GM20000 (cell line): Measurements from ENCODE around the gene PLEKHO1.
"Not testable (repeated sequence)": the region's sequence is repeated elsewhere in the genome, so short reads cannot be mapped to it uniquely, and the experiment has no call there.

Experiments
- DNase-seq: peaks from one replicate; pipeline ENCODE4 v3.0.0; 2012; ENCODE audit warnings: low spot score
- TF ChIP-seq, protein P1 (sequence below): IDR thresholded peaks from 2 replicates; pipeline ENCODE4 v1.5.1; 2012; ENCODE audit warnings: mild to moderate bottlenecking, control low read depth; ENCODE audit errors: extremely low read depth, missing control alignments

PLEKHO1 gene

DNA sequence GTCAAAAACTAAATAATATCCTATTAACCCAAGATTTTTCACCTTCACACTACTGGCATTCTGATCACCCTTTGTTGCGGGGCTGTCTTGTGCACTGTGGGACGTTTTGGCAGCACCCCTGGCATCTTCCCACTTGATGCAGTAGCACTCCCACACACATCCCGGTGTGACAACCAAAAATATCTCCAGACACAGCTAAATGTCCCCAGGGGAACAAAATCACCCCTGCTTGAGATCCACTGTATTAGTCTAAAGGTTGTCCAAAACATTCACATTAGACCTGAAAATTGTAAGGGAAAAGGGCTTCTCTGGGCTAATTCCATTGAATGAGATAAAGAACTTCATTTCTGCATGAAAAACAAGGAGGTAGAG is 37.8 kb downstream of the PLEKHO1 start:
- TF ChIP-seq, protein P1, sequence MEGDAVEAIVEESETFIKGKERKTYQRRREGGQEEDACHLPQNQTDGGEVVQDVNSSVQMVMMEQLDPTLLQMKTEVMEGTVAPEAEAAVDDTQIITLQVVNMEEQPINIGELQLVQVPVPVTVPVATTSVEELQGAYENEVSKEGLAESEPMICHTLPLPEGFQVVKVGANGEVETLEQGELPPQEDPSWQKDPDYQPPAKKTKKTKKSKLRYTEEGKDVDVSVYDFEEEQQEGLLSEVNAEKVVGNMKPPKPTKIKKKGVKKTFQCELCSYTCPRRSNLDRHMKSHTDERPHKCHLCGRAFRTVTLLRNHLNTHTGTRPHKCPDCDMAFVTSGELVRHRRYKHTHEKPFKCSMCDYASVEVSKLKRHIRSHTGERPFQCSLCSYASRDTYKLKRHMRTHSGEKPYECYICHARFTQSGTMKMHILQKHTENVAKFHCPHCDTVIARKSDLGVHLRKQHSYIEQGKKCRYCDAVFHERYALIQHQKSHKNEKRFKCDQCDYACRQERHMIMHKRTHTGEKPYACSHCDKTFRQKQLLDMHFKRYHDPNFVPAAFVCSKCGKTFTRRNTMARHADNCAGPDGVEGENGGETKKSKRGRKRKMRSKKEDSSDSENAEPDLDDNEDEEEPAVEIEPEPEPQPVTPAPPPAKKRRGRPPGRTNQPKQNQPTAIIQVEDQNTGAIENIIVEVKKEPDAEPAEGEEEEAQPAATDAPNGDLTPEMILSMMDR: no peak
- DNase-seq: no peak

DNA sequence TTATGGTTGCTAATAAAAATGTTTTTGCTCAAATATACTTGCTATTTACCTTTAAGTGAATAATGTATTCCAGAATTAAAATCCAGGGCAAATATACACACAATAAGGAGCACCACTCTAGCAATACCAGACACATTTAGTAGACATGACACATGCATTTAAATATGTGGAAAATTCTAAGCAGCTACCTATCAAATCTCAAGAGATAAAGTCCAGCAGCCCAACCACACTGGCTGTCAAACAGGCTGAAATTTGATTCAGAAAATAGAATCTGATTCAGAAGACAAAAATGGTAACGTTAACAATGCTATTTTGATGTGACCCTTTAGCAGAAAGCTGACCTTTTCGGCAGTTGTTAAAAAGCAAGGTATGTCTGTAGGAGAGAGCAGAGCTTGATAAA is 42.3 kb downstream of the PLEKHO1 start:
- no peak for DNase-seq
- TF ChIP-seq, protein P1: no peak

DNA sequence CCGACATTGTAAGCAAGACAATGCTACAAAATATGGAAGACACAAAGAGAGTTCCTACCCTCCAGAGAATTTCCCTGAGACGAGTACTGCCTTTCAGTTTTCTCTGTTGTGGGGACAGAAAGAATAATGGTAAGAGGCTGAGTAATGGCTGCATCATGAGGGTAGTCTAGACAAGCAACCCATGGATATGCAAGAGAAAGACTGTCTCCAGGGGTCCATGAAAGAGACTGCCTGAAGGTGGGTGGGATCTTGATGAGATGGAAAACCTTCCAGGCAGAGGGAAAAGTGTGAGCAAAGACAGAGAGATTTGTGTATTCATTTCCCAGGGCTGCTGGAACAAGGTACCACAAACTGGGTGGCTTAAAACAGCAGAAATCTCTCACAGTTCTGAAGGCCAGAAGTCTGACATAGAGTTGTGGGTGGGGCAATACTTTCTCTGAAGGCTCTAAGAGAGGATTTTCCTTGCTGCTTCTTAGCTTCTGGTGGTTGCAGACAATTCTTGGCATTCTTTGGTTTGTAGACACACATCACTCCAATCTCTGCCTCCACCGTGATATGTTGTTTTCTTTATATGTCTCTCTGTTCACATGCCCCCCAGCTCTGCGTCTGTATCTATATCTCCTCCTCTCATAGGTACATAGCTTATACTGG is 44.8 kb downstream of the PLEKHO1 start:
- DNase-seq: no peak

DNA sequence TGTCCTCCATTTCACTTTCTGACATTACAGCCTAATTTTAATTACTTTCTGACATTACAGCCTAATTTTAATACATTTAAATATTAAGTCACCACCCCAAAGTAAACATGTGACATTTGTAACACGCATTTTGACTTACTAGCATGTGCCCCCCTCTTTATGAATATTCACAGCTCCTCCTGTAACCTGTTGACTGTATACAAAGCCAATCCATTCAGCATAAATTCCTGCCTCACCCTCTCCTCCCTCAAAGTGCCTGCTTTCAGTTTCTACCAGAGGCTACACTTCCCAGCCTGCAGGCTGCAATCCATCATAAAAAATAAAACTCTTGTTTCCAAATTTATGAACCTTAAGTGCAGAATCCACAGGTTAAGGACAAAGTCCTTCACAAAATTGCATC is 46.7 kb downstream of the PLEKHO1 start:
- TF ChIP-seq, protein P1: no peak
- no peak for DNase-seq

More for the DNA sequence above, 44.8 kb downstream of the PLEKHO1 start:
- TF ChIP-seq, protein P1: no peak

DNA sequence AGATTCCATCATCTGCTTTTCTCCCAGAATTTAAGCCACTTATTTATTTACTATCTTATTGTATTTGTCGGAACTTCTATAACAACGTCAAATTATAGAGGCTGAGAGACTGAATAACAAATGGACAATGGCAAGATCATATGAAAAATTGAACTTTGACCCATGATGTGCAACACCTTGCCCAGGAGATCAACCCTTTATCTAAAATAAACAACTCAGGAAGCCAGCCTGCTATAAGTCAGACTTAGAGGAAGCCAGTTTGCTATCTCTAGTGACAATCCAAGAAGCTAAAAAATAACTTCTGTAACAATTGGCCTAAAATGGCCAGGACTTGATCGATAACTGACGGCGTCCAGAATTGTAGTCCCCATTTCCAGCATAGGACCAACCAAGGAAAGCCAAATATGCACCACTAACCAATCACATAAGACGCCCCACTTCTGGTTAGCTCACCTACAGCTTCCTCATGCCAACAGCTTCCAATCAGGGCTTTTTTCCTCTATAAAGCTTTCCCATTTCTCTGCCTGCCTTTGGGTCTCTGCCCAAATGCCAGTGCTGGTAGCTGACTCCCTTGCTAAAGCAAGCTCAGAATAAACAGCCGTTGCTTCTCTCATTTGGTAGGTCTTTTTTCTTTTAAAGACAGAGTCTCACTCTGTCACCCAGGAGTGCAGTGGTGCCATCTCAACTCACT is 57.7 kb downstream of the PLEKHO1 start:
- TF ChIP-seq, protein P1: no peak
- DNase-seq: no peak

DNA sequence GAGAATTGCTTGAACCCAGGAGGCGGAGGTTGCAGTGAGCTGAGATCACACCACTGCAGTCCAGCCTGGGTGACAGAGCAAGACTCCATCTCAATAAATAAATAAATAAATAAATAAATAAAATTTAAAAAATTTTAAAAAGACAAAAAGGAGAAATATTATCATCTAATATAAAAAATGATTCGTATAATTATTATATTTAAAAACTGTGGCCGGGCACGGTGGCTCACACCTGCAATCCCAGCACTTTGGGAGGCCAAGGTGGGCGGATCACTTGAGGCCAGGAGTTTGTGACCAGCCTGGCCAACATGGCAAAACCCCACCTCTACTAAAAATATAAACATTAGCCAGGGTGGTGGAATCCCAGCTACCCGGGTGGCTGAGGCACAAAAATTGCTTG is 58.7 kb downstream of the PLEKHO1 start:
- not testable (repeated sequence) for DNase-seq
